Chondrocyte (in vitro differentiated cells): ENCODE measurements around the gene PIEZO2. TPM values are rescaled to one million over a fixed set of nuclear protein-coding genes. Genes with fewer than 3 reads are reported as not detected.

Experiments
- DNase-seq: peaks from one replicate; pipeline ENCODE4 v3.0.0; 2021; ENCODE audit warnings: mixed read lengths, low spot score
- H3K27ac Mint-ChIP-seq: one replicate; pipeline ENCODE4 v1.8.0; 2021; ENCODE audit warnings: mild to moderate bottlenecking, moderate library complexity, mixed read lengths; ENCODE audit not compliant: unreplicated experiment
- H3K27me3 Mint-ChIP-seq: 2 replicates; pipeline ENCODE4 v1.8.0; 2021; ENCODE audit warnings: low read depth, mixed read lengths
- H3K36me3 Mint-ChIP-seq: 2 replicates; pipeline ENCODE4 v1.8.0; 2021; ENCODE audit warnings: low read depth, mixed read lengths
- H3K4me1 Mint-ChIP-seq: 2 replicates; pipeline ENCODE4 v1.8.0; 2021; ENCODE audit warnings: low read depth, mild to moderate bottlenecking, mixed read lengths
- H3K4me3 Mint-ChIP-seq: one replicate; pipeline ENCODE4 v1.8.0; 2021; ENCODE audit warnings: mild to moderate bottlenecking, moderate library complexity, mixed read lengths; ENCODE audit not compliant: unreplicated experiment
- H3K9me3 Mint-ChIP-seq: 2 replicates; pipeline ENCODE4 v1.8.0; 2021; ENCODE audit warnings: low read depth, mixed read lengths
- CTCF ChIP-seq: fragments of 200-600 bp; sonication (generic); IDR thresholded peaks from 2 replicates; pipeline ENCODE4 v1.5.0; 2021; ENCODE audit warnings: antibody characterized with exemption, mild to moderate bottlenecking, moderate library complexity
- total RNA-seq: library from RNA; stranded (reverse); gene quantifications from 3 replicates; pipeline ENCODE4 v1.2.1, GENCODE V29; 2021

PIEZO2 gene
- total RNA-seq, 1 donor from 2014 or later: 142 TPM

- peaks cover 30% of the 10 kb centered on the region for H3K4me1 Mint-ChIP-seq
- H3K27ac Mint-ChIP-seq: no peak overlapping the region
- H3K9me3 Mint-ChIP-seq: no peaks in the 10 kb centered on the region
- no peaks in the 10 kb centered on the region for H3K27me3 Mint-ChIP-seq
- DNase-seq: no peak
- no peak overlapping the region for H3K4me3 Mint-ChIP-seq
- H3K36me3 Mint-ChIP-seq: no peaks in the 10 kb centered on the region
- TF ChIP-seq CTCF: no peak
These were observed 10.5 kb upstream of the PIEZO2 start for GRCh38 chr18:11159844-11160243.

- TF ChIP-seq CTCF: no peak
- Mint-ChIP-seq H3K4me1 (peaks cover 23% of the 10 kb centered on the region), H3K27ac (no peak overlapping the region), H3K4me3 (no peak overlapping the region), H3K9me3 (no peaks in the 10 kb centered on the region), H3K27me3 (no peaks in the 10 kb centered on the region), H3K36me3 (no peaks in the 10 kb centered on the region)
- DNase-seq: no peak
These were observed 7.6 kb upstream of the PIEZO2 start for GRCh38 chr18:11156978-11157377.

GRCh38 chr18:11155034-11155759 is 5.8 kb upstream of the PIEZO2 start:
- Mint-ChIP-seq H3K4me3 (no peak overlapping the region), H3K27ac (no peak overlapping the region), H3K36me3 (no peaks in the 10 kb centered on the region), H3K4me1 (peaks cover 31% of the 10 kb centered on the region), H3K27me3 (no peaks in the 10 kb centered on the region), H3K9me3 (no peaks in the 10 kb centered on the region)
- TF ChIP-seq CTCF: no peak
- DNase-seq: no peak

- no peaks in the 10 kb centered on the region for H3K36me3 Mint-ChIP-seq
These were observed 5.1 kb upstream of the PIEZO2 start for GRCh38 chr18:11154368-11154989.

GRCh38 chr18:11153097-11153496 is 3.7 kb upstream of the PIEZO2 start:
- no peak overlapping the region for H3K27ac Mint-ChIP-seq
- no peak for DNase-seq
- peaks cover 39% of the 10 kb centered on the region for H3K4me1 Mint-ChIP-seq
- no peak for TF ChIP-seq CTCF
- H3K4me3 Mint-ChIP-seq: no peak overlapping the region
- no peaks in the 10 kb centered on the region for H3K36me3 Mint-ChIP-seq
- no peaks in the 10 kb centered on the region for H3K9me3 Mint-ChIP-seq
- H3K27me3 Mint-ChIP-seq: no peaks in the 10 kb centered on the region

More at GRCh38 chr18:11154368-11154989, 5.1 kb upstream of the PIEZO2 start:
- H3K9me3 Mint-ChIP-seq: no peaks in the 10 kb centered on the region
- no peak for DNase-seq
- H3K27ac Mint-ChIP-seq: peak overlapping the region; percentile 28
- H3K4me3 Mint-ChIP-seq: no peak overlapping the region
- H3K4me1 Mint-ChIP-seq: peaks cover 37% of the 10 kb centered on the region
- no peaks in the 10 kb centered on the region for H3K27me3 Mint-ChIP-seq
- peak; percentile 96 for TF ChIP-seq CTCF
